GM19438 (cell line): Measurements from ENCODE around the gene IFNW1.
"Not testable (repeated sequence)": the region's sequence is repeated elsewhere in the genome, so short reads cannot be mapped to it uniquely, and the experiment has no call there.

Source experiments
- ATAC-seq: cut with Tn5 transposase; IDR thresholded peaks from one replicate; pipeline ENCODE4 v1.9.1; 2021; ENCODE audit warnings: low read depth; ENCODE audit not compliant: unreplicated experiment

IFNW1 gene

GRCh38 chr9:21141427-21141882, at the start of gene IFNW1:
IFNW1 (minus strand) TSS chr9:21141832; CDS start chr9:21141570, 262 bp downstream.
- ATAC-seq: peak; percentile 68

- not testable (repeated sequence) for ATAC-seq
Measured at GRCh38 chr9:21187487-21187886, 45.9 kb upstream of the IFNW1 start, which contains the start of gene IFNA4. IFNA4 (minus strand) TSS chr9:21187587; CDS start chr9:21187531, 56 bp downstream.

GRCh38 chr9:21182810-21183736, 41.4 kb upstream of the IFNW1 start:
- peak; percentile 86 for ATAC-seq

- no peak for ATAC-seq
Measured at GRCh38 chr9:21174671-21175070, 33.0 kb upstream of the IFNW1 start.

DNA sequence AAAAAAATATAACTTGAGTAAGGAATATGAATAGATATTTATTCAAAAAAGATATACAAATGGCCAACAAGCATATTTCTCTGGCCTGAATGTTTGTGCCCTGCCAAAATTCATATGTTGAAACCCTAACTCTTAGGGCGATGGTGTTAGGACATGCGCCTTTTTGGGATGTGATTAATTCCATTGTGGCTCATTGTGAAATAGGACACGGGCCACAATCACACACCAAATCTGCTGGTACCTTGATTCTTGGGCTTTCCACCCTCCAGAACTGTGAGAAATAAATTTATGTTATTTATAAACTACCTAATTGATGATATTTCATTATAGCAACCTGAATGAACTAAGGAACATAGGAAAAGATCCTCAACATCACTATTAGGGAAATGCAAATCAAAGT, 30.5 kb upstream of the IFNW1 start:
- ATAC-seq: no peak

DNA sequence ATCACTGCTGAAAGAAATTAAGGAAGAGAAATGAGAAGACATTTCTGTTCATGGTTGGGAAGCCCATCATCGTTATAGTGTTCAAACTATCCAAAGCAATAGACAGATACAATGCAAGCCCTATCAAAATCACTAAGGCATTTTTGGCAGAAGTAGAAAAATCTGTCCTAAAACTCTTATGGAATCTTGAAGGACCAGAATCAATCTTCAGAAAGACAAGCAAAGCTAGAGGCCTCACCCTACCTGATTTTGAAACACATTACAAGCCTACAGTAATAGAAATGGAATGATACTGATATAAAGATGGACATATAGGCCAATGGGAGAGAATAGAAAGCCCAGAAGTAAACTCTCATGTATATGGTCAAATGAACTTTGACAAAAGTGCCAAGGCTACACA, 29.7 kb upstream of the IFNW1 start:
- no peak for ATAC-seq

GRCh38 chr9:21166560-21166959, 24.9 kb upstream of the IFNW1 start, which contains the start of gene IFNA21:
IFNA21 (minus strand) TSS chr9:21166660; CDS start chr9:21166612, 48 bp downstream.
- not testable (repeated sequence) for ATAC-seq

- ATAC-seq: no peak
Measured at GRCh38 chr9:21165516-21165915, 23.9 kb upstream of the IFNW1 start.

GRCh38 chr9:21160178-21160577, 18.5 kb upstream of the IFNW1 start:
- ATAC-seq: peak; percentile 98

GRCh38 chr9:21155501-21155900, 13.9 kb upstream of the IFNW1 start:
- no peak for ATAC-seq

DNA sequence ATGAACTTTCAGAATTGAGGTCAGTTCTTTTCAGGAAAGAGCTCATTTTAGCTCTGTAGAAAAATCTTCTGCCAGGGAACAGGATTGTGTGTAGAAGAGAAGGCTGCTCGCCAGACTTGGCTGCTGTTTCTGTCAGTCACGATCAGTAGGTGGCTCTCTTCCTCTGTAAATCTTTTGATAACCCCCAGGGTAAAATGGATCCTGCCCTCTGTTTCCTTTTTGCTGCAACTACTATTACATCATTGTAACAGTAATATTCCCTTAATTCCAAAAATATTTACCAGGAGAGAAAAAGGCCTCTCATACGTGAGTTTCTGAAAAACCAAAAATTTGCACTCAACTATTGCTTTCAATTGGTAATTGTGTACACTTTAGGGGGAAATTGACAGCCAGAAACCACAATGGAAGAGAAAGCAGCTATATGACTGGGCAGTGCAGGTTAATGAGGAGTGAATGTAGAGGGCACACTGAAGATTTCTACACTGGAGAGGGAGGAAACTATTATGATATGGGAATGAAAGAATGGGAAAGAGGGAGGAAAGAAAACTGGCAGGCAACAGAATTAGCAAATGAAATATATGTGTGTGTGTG, 12.5 kb upstream of the IFNW1 start:
- ATAC-seq: peak; percentile 90

GRCh38 chr9:21153336-21154017, 11.8 kb upstream of the IFNW1 start:
- peak; percentile 42 for ATAC-seq

DNA sequence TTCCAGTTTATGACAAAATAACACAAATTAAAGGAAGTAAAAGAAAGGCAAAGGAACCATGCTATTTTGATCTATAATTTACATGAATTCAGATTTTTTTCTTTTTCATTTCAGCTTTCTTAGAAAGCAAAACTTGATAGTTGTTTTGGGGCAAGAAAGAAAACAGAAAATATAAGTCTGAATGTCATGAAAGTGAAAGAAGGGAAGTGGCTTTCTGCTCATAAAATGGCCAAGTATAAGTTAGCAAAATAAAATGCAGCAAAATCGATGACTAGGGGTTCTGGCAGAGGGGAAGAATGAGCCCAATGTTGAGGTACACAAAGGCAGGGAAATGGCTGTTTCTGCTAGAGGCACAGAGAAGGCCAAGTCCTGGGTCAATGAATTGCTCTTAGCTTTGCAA, 3.0 kb upstream of the IFNW1 start:
- ATAC-seq: peak; percentile 62

DNA sequence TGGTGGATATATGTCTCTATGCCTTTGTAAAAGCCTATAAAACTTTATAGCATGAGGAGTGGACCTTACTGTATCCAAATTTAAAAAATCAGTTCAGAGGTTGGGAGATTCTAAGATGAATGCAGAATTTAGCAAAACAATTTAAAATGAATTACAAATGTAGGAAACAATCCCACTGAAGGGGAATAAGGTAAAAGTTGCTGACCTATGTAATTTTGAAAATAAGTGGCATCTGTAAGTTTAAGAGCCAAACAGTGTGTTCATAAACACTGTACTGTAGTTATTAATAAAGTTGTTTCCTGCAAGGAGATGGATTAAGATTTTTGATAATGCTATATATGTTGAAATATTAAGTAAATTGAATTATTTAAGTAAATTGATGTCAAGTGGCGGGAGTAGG, 4.6 kb downstream of the IFNW1 start:
- ATAC-seq: no peak

DNA sequence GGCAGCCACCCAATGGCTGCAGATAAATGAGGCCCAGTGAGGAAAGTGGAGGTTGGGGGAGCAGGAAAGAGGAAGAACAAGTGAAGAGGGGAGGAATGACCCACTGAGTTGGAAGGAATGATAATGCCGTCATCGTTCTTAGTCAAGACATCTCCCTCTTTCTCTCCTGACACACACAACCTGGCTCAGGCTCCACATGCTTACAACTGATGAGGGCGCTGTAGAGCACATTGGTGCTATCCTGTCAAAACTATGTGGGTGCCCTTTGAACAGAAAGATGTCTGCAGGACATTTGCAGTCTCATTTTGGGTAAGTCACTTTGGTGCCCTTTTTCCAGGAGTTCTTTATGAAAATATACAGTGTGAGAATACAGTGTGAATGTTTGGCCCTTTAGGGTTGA, 5.9 kb downstream of the IFNW1 start:
- no peak for ATAC-seq

GRCh38 chr9:21128186-21128585, 13.4 kb downstream of the IFNW1 start:
- not testable (repeated sequence) for ATAC-seq

GRCh38 chr9:21121595-21122251, 19.9 kb downstream of the IFNW1 start:
- ATAC-seq: peak; percentile 82

DNA sequence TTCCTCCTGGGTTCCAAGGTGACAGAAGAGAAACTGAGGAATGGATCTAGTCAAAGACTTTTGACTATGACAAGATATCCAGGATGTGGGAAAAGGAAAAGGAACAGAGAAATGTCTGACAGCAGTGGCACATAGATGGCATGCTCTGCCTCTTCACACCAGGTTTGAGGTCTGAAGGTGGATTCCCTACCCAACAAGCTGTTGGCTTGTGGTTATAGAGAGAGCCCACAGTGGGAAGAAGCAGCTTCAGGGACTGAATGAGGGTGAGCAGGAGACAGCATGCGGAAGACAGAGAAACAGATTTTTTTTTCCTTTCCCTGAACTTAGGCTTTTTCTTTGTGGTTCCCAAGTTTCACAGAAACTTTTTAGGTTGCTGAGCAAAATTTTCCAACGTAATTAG, 20.6 kb downstream of the IFNW1 start:
- no peak for ATAC-seq

GRCh38 chr9:21119093-21119770, 22.4 kb downstream of the IFNW1 start:
- no peak for ATAC-seq

DNA sequence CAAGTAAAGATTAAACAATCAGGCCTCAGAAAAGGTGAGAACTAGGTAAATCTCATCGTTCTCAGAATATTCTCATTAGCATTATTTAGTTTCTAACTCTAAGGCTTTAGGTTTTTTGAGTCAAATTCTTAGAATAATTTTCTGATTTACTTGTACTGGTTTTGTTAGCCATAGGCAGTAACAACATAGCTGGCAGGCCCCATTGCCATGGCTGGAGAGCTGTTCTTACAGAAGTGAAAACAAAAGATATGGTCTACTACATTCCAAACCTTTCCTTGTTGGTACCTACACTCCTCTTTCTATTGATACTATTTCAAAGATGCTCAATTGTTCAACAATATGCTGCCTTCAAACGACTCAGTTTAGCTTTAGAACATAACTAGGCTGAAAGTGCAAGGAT, 27.3 kb downstream of the IFNW1 start:
- ATAC-seq: no peak
